Measurements from ENCODE around the gene UBL7. TPM values are rescaled to one million over a fixed set of nuclear protein-coding genes. Genes with fewer than 3 reads are reported as not detected.
A peak's percentile ranks its signal among the peaks of the same experiment; 100 is the strongest.

Gene UBL7
- total RNA-seq, 4 donors from 2014 or later: 27.3 to 66.0 (median 40.4) TPM

GRCh38 chr15:74422265-74422651 lies 38.7 kb downstream of the UBL7 start:
- no peak for TF ChIP-seq EP300 (IDR thresholded peaks at IDR 0.05)
- TF ChIP-seq CTCF (IDR thresholded peaks at IDR 0.05): no peak
- no peak for TF ChIP-seq POLR2A (IDR thresholded peaks at IDR 0.05)
- Histone ChIP-seq H3K9me3 (no peaks in the 10 kb centered on the region), H3K36me3 (peaks cover 0 to under 1% (median 0%) of the 10 kb centered on the region in 3 donors), H3K4me1 (peaks cover 0 to 97% (median 79%) of the 10 kb centered on the region in 4 donors), H3K27ac (peak overlapping the region; percentile 71 to 91 (median 81)), H3K27me3 (no peaks in the 10 kb centered on the region), H3K4me3 (peak overlapping the region in 1 of 4 donors; percentile 14)
- DNase-seq (ENCODE audit: low spot score in 2 of 2): no peak
- 31 to 49% methylated on average over 6 to 9 of the region's 9 CpGs for WGBS, 2 donors

- no peaks in the 10 kb centered on the region for H3K9me3 ChIP-seq
- WGBS, 2 donors: 55 to 56% methylated on average over 16 to 20 of the region's 20 CpGs
- TF ChIP-seq POLR2A (IDR thresholded peaks at IDR 0.05) (no peak), EP300 (IDR thresholded peaks at IDR 0.05) (peak in 1 of 2 donors; percentile 80)
- DNase-seq (ENCODE audit: low spot score in 2 of 2): no peak
- peak overlapping the region; percentile 71 to 91 (median 81) for H3K27ac ChIP-seq
- H3K4me1 ChIP-seq: peaks cover 0 to 97% (median 86%) of the 10 kb centered on the region in 4 donors
- H3K27me3 ChIP-seq: no peaks in the 10 kb centered on the region
- peaks cover 0 to 2% (median 0%) of the 10 kb centered on the region in 3 donors for H3K36me3 ChIP-seq
- peak overlapping the region in 1 of 4 donors; percentile 14 for H3K4me3 ChIP-seq
Measured at GRCh38 chr15:74421302-74422245, 39.4 kb downstream of the UBL7 start.

GRCh38 chr15:74420193-74420905 lies 40.6 kb downstream of the UBL7 start:
- DNase-seq (ENCODE audit: low spot score in 2 of 2): no peak
- peaks cover 0 to 9% (median 0%) of the 10 kb centered on the region in 3 donors for H3K36me3 ChIP-seq
- H3K27me3 ChIP-seq: no peaks in the 10 kb centered on the region
- H3K27ac ChIP-seq: peak overlapping the region; percentile 71 to 91 (median 81)
- TF ChIP-seq EP300 (IDR thresholded peaks at IDR 0.05) (no peak), CTCF (IDR thresholded peaks at IDR 0.05) (no peak), POLR2A (IDR thresholded peaks at IDR 0.05) (no peak)
- no peaks in the 10 kb centered on the region for H3K9me3 ChIP-seq
- 22 to 32% methylated on average over 10 of the region's 10 CpGs for WGBS, 2 donors
- no peak overlapping the region for H3K4me3 ChIP-seq
- H3K4me1 ChIP-seq: peaks cover 0 to 99% (median 89%) of the 10 kb centered on the region in 4 donors

GRCh38 chr15:74419432-74419831 lies 41.5 kb downstream of the UBL7 start:
- Histone ChIP-seq H3K4me1 (peaks cover 0 to 98% (median 83%) of the 10 kb centered on the region in 4 donors), H3K4me3 (no peak overlapping the region), H3K27me3 (no peaks in the 10 kb centered on the region), H3K27ac (peak overlapping the region; percentile 46 to 91 (median 80)), H3K9me3 (no peaks in the 10 kb centered on the region), H3K36me3 (peaks cover 0 to 18% (median 0%) of the 10 kb centered on the region in 3 donors)
- WGBS, 2 donors: 62 to 66% methylated on average over 4 of the region's 4 CpGs
- TF ChIP-seq POLR2A (IDR thresholded peaks at IDR 0.05) (no peak), CTCF (IDR thresholded peaks at IDR 0.05) (no peak), EP300 (IDR thresholded peaks at IDR 0.05) (no peak)
- DNase-seq (ENCODE audit: low spot score in 2 of 2): no peak

- Histone ChIP-seq H3K27me3 (no peaks in the 10 kb centered on the region), H3K4me3 (no peak overlapping the region), H3K27ac (peak overlapping the region; percentile 46 to 91 (median 80)), H3K9me3 (no peaks in the 10 kb centered on the region), H3K36me3 (peaks cover 0 to 25% (median 0%) of the 10 kb centered on the region in 3 donors), H3K4me1 (peaks cover 0 to 98% (median 77%) of the 10 kb centered on the region in 4 donors)
- whole genome bisulfite sequencing, 2 donors: 41 to 43% methylated on average over 15 to 16 of the region's 16 CpGs
- no peak for DNase-seq (ENCODE audit: low spot score in 2 of 2)
- TF ChIP-seq POLR2A (IDR thresholded peaks at IDR 0.05) (no peak), EP300 (IDR thresholded peaks at IDR 0.05) (no peak), CTCF (IDR thresholded peaks at IDR 0.05) (no peak)
Measured at GRCh38 chr15:74418575-74419338, 42.2 kb downstream of the UBL7 start.
